ENCODE measurements around the gene HOXB8. TPM values are rescaled to one million over a fixed set of nuclear protein-coding genes. Genes with fewer than 3 reads are reported as not detected.

The HOXB8 gene
- total RNA-seq, 3 donors from 2014 or later = 0.59 to 4.6 (median 4.6) TPM

DNA sequence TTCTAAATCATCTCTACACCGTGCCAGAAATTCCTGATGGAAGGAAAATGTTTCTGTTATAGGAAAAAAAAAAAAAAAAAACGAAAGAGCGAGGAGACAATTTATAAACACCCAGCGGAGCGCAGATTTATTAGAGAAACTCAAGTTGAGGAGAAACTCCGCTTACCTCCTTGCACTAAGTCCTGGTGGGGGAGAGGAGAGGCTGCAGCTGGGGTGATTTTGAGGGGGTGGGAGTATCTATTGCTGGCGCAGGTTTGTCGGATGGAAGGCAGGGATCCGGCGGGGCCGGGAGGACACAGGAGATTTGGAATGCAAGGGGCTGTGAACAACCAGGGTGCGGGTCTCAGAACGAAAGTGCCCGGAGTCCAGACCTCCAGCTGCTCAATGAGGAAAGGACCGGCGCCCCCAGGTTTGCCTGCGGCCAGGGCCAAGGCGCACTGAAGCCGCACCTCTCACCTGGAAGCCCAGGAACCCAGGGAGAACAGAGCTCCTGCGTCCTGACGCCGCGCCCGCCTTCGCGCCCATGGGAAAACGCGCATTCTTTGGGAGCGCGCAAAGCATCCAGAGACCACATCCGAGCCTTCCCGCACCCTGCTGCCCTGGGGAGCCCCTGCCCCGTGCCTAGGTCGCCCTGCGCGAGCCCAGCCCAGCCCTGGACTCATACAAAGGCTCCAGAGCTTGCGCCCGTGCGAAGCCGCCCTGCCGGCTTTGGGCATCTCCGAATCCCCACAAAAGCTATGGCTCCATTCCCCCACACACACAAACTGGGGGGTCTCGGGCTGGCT is 2.6 kb upstream of the HOXB8 start:
- peaks cover 17 to 100% of the 10 kb centered on the region in 2 donors for H3K27me3 ChIP-seq
- H3K4me3 ChIP-seq = peak overlapping the region in 1 of 3 donors; percentile 23
- intact Hi-C loops (cut with DNase I; ENCODE audit: low total_unique reads) = no loop called here
- TF ChIP-seq POLR2A (IDR thresholded peaks at IDR 0.05) (no peak), CTCF (IDR thresholded peaks at IDR 0.05) (no peak), POLR2AphosphoS5 (IDR thresholded peaks at IDR 0.05) (no peak)
- no peaks in the 10 kb centered on the region for H3K4me1 ChIP-seq
- H3K36me3 ChIP-seq = no peaks in the 10 kb centered on the region
- H3K9me3 ChIP-seq = no peaks in the 10 kb centered on the region
- H3K27ac ChIP-seq = no peak overlapping the region
- DNase-seq (ENCODE audit: low spot score in 2 of 2) = no peak

DNA sequence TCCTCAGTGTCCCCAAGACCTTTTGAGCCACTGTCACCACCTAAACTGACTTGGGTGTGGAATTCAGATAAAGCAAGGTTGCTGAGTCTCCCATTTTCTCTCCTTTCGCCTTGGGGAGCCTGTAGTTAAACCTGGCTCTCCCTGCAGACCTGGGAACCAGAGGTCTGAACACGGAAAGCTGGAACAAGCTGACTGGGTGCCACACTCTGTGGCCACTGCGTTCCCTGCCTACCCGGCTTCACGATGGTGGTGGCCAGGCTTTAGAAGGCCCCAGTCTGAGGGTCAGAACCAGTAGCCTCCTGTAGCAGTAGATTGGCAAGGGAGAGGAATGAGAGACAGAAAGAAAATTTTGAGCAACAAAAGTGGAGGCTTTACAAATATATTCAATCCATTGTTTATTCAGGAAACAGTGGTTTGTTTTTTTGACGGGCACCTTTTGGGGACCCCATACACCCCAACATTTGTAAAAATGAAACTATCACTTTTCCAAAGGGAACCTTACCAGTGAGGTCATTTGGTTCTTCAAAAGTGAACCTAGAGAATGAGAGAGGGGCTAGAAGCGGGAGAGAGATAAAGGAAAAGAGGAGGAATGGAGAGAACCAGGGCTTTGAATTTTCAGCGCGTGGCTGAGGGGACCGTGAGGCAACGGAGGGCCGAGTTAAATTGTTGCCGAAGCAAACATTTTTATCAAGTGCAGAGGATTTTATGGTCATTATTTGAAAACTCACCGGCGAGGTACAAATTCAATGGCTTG is 1.8 kb upstream of the HOXB8 start:
- H3K9me3 ChIP-seq = no peaks in the 10 kb centered on the region
- TF ChIP-seq POLR2A (IDR thresholded peaks at IDR 0.05) = no peak
- TF ChIP-seq CTCF (IDR thresholded peaks at IDR 0.05) = no peak
- no peak for TF ChIP-seq POLR2AphosphoS5 (IDR thresholded peaks at IDR 0.05)
- no peaks in the 10 kb centered on the region for H3K4me1 ChIP-seq
- no peak overlapping the region for H3K4me3 ChIP-seq
- DNase-seq (ENCODE audit: low spot score in 2 of 2) = no peak
- no peak overlapping the region for H3K27ac ChIP-seq
- peaks cover 23 to 100% of the 10 kb centered on the region in 2 donors for H3K27me3 ChIP-seq
- H3K36me3 ChIP-seq = no peaks in the 10 kb centered on the region
- intact Hi-C loops (cut with DNase I; ENCODE audit: low total_unique reads) = no loop called here

- no peak for TF ChIP-seq POLR2AphosphoS5 (IDR thresholded peaks at IDR 0.05)
- TF ChIP-seq CTCF (IDR thresholded peaks at IDR 0.05) = no peak
- no peak for TF ChIP-seq POLR2A (IDR thresholded peaks at IDR 0.05)
- Histone ChIP-seq H3K4me1 (no peaks in the 10 kb centered on the region), H3K27ac (no peak overlapping the region), H3K36me3 (no peaks in the 10 kb centered on the region), H3K9me3 (no peaks in the 10 kb centered on the region), H3K27me3 (peaks cover 25 to 100% of the 10 kb centered on the region in 2 donors), H3K4me3 (no peak overlapping the region)
- intact Hi-C loops (cut with DNase I; ENCODE audit: low total_unique reads) = no loop called here
- no peak for DNase-seq (ENCODE audit: low spot score in 2 of 2)
Measured at GRCh38 chr17:48615963-48616716, 1.0 kb upstream of the HOXB8 start.

DNA sequence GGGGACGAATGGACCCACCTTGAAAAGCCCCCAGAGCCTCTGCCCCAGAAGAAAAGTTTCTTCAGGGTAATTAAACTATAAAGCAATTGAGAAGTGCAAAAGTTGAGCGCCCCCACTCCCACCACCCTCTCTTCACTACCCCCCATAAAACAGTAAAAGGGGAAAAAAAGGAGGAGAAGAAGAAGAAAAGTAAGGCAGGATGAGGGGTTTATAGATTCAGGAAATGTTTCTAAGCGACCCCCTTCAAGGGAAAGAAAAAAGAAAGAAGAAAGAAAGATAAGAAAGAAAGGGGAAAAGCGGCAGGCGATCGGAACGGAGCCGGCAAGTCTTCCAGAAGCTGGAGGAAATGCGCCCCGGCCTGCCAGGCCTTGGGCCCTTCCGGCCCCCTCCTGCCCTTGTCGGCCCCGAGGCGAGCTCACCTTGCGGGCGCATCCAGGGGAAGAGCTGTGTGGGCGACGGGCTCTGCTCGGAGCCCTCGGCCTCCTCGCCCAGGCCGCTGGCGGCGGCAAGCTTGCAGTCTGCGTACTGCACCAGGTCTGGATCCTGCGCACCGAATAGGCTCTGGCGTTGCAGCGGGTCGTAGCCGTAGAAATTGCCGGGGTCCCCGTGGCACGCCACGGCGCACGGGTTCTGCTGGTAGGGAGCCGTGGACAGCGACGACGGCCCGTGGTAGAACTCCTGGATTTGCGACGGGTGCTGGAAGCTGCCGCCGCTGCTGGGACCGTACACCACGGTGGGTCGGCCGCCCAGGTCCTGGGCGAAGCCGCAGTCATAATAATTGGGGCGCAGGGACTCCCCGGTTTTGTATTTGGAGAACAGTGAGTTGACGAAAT is 1.0 kb downstream of the HOXB8 start:
- Histone ChIP-seq H3K27me3 (peaks cover 19 to 100% of the 10 kb centered on the region in 2 donors), H3K27ac (no peak overlapping the region), H3K9me3 (no peaks in the 10 kb centered on the region), H3K4me3 (peak overlapping the region; percentile 54 to 78 (median 68)), H3K36me3 (no peaks in the 10 kb centered on the region), H3K4me1 (no peaks in the 10 kb centered on the region)
- no peak for DNase-seq (ENCODE audit: low spot score in 2 of 2)
- intact Hi-C loops (cut with DNase I; ENCODE audit: low total_unique reads) = no loop called here
- TF ChIP-seq POLR2A (IDR thresholded peaks at IDR 0.05) = no peak
- no peak for TF ChIP-seq CTCF (IDR thresholded peaks at IDR 0.05)
- no peak for TF ChIP-seq POLR2AphosphoS5 (IDR thresholded peaks at IDR 0.05)

Data from breast epithelium (tissue), 4 donors.